Caco-2 (cell line): ENCODE data around the gene PPP2R2D. TPM values are rescaled to one million over a fixed set of nuclear protein-coding genes. Genes with fewer than 3 reads are reported as not detected.

Experiments
- BruUV-seq: library from RNA; stranded (reverse); fragments of 400-500 nt; replicated peaks from 2 replicates; lab custom pipeline; 2021; lab: Mats Ljungman, UMichigan
- CTCF ChIA-PET: fragments of 300-600 bp; sonication (Branson Sonifier 250); formaldehyde crosslinking; loops from one replicate; lab custom pipeline; 2022; ENCODE audit warnings: antibody characterized with exemption; lab: Charles Lee
- POLR2A ChIA-PET: fragments of 300-600 bp; sonication (Branson Sonifier 250); formaldehyde crosslinking; loops from one replicate; lab custom pipeline; 2022; ENCODE audit warnings: antibody characterized with exemption; lab: Charles Lee
- DNase-seq, 2 experiments: peaks; one replicate each; pipeline versions ENCODE4 v3.0.0 to v3.0.0-alpha.2; 2020 to 2022
- H3K27me3 ChIP-seq: replicated peaks from 2 replicates; pipeline ENCODE4 v1.6.0; 2011; ENCODE audit warnings: low read length; ENCODE audit not compliant: control insufficient read depth, insufficient read depth
- H3K36me3 ChIP-seq: 2 replicates; pipeline ENCODE4 v1.5.1; 2011; ENCODE audit warnings: low read length; ENCODE audit not compliant: control insufficient read depth, insufficient read depth
- H3K4me1 ChIP-seq: fragments of 250-450 bp; sonication (Bioruptor Pico); 2 replicates; pipeline ENCODE4 v1.5.1; 2020; ENCODE audit warnings: mild to moderate bottlenecking
- H3K4me3 ChIP-seq: 2 replicates; pipeline ENCODE4 v1.5.1; 2011; ENCODE audit warnings: low read depth, mild to moderate bottlenecking, control low read depth, low read length
- H3K9me3 ChIP-seq: fragments of 250-450 bp; sonication (Bioruptor Pico); 2 replicates; pipeline ENCODE4 v1.5.1; 2020; ENCODE audit warnings: mild to moderate bottlenecking, moderate library complexity
- H3K27ac Mint-ChIP-seq: one replicate; pipeline ENCODE4 v1.8.0; 2022; ENCODE audit warnings: mixed read lengths; ENCODE audit not compliant: unreplicated experiment
- H3K27me3 Mint-ChIP-seq: one replicate; pipeline ENCODE4 v1.8.0; 2022; ENCODE audit warnings: mixed read lengths; ENCODE audit not compliant: insufficient read depth, unreplicated experiment
- H3K36me3 Mint-ChIP-seq: one replicate; pipeline ENCODE4 v1.8.0; 2022; ENCODE audit warnings: mild to moderate bottlenecking, mixed read lengths; ENCODE audit not compliant: insufficient read depth, unreplicated experiment
- H3K4me1 Mint-ChIP-seq: one replicate; pipeline ENCODE4 v1.8.0; 2022; ENCODE audit warnings: low read depth, mixed read lengths; ENCODE audit not compliant: unreplicated experiment
- H3K4me3 Mint-ChIP-seq: one replicate; pipeline ENCODE4 v1.8.0; 2022; ENCODE audit warnings: mild to moderate bottlenecking, moderate library complexity, mixed read lengths; ENCODE audit not compliant: unreplicated experiment
- H3K9me3 Mint-ChIP-seq: one replicate; pipeline ENCODE4 v1.8.0; 2022; ENCODE audit warnings: mixed read lengths; ENCODE audit not compliant: unreplicated experiment
- CTCF ChIP-seq, 2 experiments: fragments of 200-600 bp in 1 of 2; IDR thresholded peaks; 1 replicate in 1 of 2; 2 replicates in 1 of 2; pipeline versions ENCODE4 v1.5.1 to v1.8.0; 2011 to 2022; ENCODE audit warnings: antibody characterized with exemption in 1 of 2, control low read depth in 1 of 2, inconsistent platforms in 1 of 2, low read depth in 1 of 2, low read length in 1 of 2, mild to moderate bottlenecking in 1 of 2, moderate library complexity in 1 of 2; ENCODE audit not compliant: insufficient read depth in 1 of 2, severe bottlenecking in 1 of 2, unreplicated experiment in 1 of 2
- intact Hi-C: fragments of 100-400 bp; cut with micrococcal nuclease; formaldehyde crosslinking; loops from one replicate; pipeline ENCODE4 v1.10.0; 2022; ENCODE audit not compliant: unreplicated experiment
- total RNA-seq: library from RNA; stranded (reverse); gene quantifications from 2 replicates; pipeline ENCODE4 v1.2.3, GENCODE V29; 2022

Gene PPP2R2D
- total RNA-seq, 1 experiment from 2014 or later, result 34.4 TPM

DNA sequence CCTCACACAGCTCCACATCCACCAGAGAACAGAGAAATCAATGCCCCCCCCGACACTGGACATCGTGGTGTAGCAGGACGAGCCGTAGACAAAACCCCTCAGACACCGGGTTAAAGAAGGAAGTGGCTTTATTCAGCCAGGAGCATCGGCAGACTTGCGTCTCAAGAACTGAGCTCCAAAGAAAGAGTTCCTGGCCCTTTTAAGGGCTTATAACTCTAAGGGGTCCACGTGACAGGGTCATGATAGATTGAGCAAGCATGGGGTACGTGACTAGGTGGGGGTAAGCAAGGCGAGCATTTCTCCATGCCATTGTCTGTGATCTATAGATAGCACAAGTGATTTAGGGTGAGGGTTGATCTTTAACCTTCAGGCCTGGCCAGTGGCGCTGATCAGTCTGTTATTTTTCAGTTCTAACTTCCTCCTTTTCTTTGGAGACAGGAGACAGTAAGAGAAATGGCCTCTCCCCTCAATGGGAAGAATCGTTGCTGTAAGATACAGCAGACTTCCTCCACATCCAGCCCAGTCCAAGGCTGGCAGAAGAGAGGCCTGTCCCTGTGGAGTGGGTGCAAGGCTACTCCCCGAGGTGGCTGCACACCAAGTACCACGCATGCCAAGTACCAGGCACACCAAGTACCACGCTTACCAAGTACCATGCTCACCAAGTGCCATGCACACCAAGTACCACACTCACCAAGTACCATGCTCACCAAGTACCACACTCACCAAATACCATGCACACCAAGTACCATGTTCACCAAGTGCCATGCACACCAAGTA, 19.5 kb upstream of the PPP2R2D start:
- Histone ChIP-seq H3K36me3 (no peaks in the 10 kb centered on the region), H3K4me1 (no peaks in the 10 kb centered on the region), H3K4me3 (no peak overlapping the region), H3K27me3 (no peaks in the 10 kb centered on the region), H3K9me3 (no peaks in the 10 kb centered on the region)
- Mint-ChIP-seq H3K4me3 (no peak overlapping the region), H3K9me3 (no peaks in the 10 kb centered on the region), H3K36me3 (no peaks in the 10 kb centered on the region), H3K4me1 (no peaks in the 10 kb centered on the region), H3K27me3 (peaks cover 18% of the 10 kb centered on the region), H3K27ac (no peak overlapping the region)
- no TSS peak for BruUV-seq
- ChIA-PET POLR2A (no interaction called here), CTCF (no interaction called here)
- TF ChIP-seq CTCF (IDR thresholded peaks at IDR 0.05; ENCODE audit: insufficient read depth in 1 of 2, low read depth in 1 of 2, low read length in 1 of 2, severe bottlenecking in 1 of 2, unreplicated experiment in 1 of 2), result no peak
- intact Hi-C loops, result no loop called here
- DNase-seq, result no peak

DNA sequence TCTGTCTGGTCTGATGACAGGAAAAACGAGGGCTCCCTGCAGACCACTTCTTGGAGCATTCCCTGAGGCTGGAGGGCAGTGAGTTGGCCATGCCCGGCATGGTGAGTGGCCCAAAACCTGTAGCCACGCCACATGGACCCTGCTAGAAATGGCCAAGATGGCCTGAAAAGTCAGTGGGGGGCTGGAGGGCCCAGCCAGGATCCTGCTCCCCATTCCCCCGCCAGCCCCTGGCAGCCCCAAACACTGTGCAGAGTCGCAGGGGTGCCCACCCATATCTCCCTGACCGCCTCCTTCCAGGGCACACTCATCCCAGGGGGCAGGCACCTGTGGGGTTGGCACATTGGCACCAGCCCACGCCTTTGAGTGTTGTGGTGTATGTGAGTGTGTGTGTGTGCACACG, 18.7 kb upstream of the PPP2R2D start:
- intact Hi-C loops, result no loop called here

More for the DNA sequence above, 18.7 kb upstream of the PPP2R2D start:
- Histone ChIP-seq H3K36me3 (no peaks in the 10 kb centered on the region), H3K4me1 (no peaks in the 10 kb centered on the region), H3K4me3 (no peak overlapping the region), H3K27me3 (no peaks in the 10 kb centered on the region), H3K9me3 (no peaks in the 10 kb centered on the region)
- BruUV-seq, result no TSS peak
- no peak for DNase-seq
- POLR2A ChIA-PET, result no interaction called here
- CTCF ChIA-PET, result no interaction called here
- TF ChIP-seq CTCF (IDR thresholded peaks at IDR 0.05; ENCODE audit: insufficient read depth in 1 of 2, low read depth in 1 of 2, low read length in 1 of 2, severe bottlenecking in 1 of 2, unreplicated experiment in 1 of 2), result no peak
- Mint-ChIP-seq H3K4me3 (no peak overlapping the region), H3K36me3 (no peaks in the 10 kb centered on the region), H3K27me3 (peaks cover 15% of the 10 kb centered on the region), H3K4me1 (no peaks in the 10 kb centered on the region), H3K9me3 (no peaks in the 10 kb centered on the region), H3K27ac (no peak overlapping the region)
